Mucosa of descending colon (tissue), 3 donors: Measurements from ENCODE around the gene TTC12. TPM values are rescaled to one million over a fixed set of nuclear protein-coding genes. Genes with fewer than 3 reads are reported as not detected.

ENCODE experiments used
- ATAC-seq: fragments of 200-7000 bp; cut with Tn5 transposase; one replicate; pipeline ENCODE4 v1.9.1; 2020; ENCODE audit warnings: mild to moderate bottlenecking, moderate library complexity
- DNase-seq, 3 donors: peaks; one replicate each; pipeline ENCODE4 v3.0.0-alpha.2; 2020
- H3K36me3 ChIP-seq: fragments of 200-600 bp; one replicate; pipeline ENCODE4 v1.8.0; 2021; ENCODE audit warnings: low read depth, mild to moderate bottlenecking
- H3K4me1 ChIP-seq: fragments of 200-600 bp; one replicate; pipeline ENCODE4 v1.8.0; 2021; ENCODE audit warnings: low read depth, mild to moderate bottlenecking
- H3K4me3 ChIP-seq: fragments of 200-600 bp; one replicate; pipeline ENCODE4 v1.8.0; 2021; ENCODE audit warnings: mild to moderate bottlenecking
- H3K9me3 ChIP-seq: fragments of 200-600 bp; one replicate; pipeline ENCODE4 v1.8.0; 2021; ENCODE audit warnings: mild to moderate bottlenecking
- CTCF ChIP-seq: fragments of 200-600 bp; IDR thresholded peaks from one replicate; pipeline ENCODE4 v1.8.0; 2022; ENCODE audit warnings: antibody characterized with exemption, mild to moderate bottlenecking
- intact Hi-C, 2 donors: fragments of 100-400 bp; cut with DNase I in 1 of 2; cut with micrococcal nuclease in 1 of 2; formaldehyde crosslinking; loops; one replicate each; pipeline versions ENCODE4 v1.11.0 to v1.11.1; 2022; cut with DNase I, micrococcal nuclease
- total RNA-seq, 3 donors: library from RNA; stranded (reverse); fragmentation: NEBNext Ultra II Directional in 2 of 3; extraction: Animal tissue kit (Norgen Biotek cat#: 25700) in 2 of 3; gene quantifications; one replicate each; pipeline versions ENCODE4 v1.2.1 to v1.2.4, GENCODE V29; 2021 to 2023
- donor health status: DM: no; HTN: no; CAD: no; lungs with moderate emphysema.
- donor health status: DM: no; HTN: no; CAD: no.
- donor health status: DM: no; HTN: yes; CAD: no.

TTC12 gene
- total RNA-seq, 3 donors from 2014 or later = 13.5 to 20.7 (median 16.6) TPM

DNA sequence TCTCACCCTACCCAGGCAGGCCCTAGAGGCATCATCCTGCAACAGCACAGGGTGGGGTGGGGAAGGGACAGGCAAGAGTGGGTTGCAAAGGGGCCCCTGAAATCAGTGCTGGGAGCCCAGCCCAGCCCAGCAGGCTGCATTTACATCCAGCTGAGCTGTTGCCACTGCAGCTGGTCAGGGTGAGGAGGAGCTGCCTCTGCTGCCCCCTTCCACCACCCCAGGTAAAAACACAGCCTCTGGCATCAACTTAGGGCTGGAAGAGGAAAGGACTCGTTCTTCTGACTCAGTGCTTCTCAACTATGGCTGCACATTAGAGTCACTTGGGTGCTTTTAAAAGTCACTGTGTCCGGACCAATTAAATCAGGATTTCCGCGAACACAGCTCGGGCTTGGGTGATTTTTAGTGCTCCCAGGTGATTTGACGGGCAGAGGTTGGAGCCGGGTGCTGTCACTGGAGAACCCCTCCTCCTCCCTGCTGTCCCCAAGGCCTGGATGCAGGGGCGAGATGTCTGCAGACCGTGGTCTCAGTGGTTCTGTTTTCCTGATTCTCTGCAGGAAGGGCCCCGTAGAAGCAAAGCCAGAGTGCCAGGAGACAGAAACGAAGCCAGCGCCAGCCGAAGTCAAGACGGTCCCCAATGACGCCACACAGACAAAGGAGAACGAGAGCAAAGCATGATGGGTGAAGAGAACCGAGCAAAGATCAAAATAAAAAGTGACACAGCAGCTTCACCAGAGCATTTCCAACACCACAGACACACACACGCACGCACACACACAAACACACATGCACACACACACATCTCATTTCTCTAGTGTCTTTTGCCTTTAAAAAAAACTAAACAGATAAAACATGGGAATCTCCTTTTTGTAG is 39.4 kb upstream of the TTC12 start:
- no peaks in the 10 kb centered on the region for H3K36me3 ChIP-seq
- no peak for TF ChIP-seq CTCF
- ATAC-seq (no peak), DNase-seq (no peak)
- H3K9me3 ChIP-seq = no peaks in the 10 kb centered on the region
- H3K4me1 ChIP-seq = no peaks in the 10 kb centered on the region
- intact Hi-C loops = no loop called here
- no peak overlapping the region for H3K4me3 ChIP-seq

DNA sequence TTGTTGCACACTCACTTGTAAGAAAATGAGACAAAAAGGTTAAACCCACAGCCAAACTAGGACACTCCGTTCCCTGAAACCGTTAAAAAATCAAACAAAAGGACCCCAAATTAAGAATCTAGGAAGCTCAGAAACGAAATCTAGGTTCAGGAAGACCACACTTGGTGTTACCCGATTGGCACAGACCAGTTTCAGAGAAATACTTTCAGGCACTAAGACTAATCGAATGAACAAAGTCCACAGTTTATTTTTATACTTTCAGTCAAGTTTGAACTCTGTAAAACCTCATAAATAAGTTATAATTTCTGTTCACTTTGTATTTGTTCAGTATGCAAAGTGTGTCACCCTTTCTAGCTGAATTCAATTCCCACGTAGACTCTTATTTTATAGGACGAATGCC is 38.8 kb upstream of the TTC12 start:
- H3K36me3 ChIP-seq = no peaks in the 10 kb centered on the region
- H3K4me3 ChIP-seq = no peak overlapping the region
- no peaks in the 10 kb centered on the region for H3K4me1 ChIP-seq
- TF ChIP-seq CTCF = no peak
- H3K9me3 ChIP-seq = no peaks in the 10 kb centered on the region
- no peak for ATAC-seq
- no peak for DNase-seq
- intact Hi-C loops = no loop called here

DNA sequence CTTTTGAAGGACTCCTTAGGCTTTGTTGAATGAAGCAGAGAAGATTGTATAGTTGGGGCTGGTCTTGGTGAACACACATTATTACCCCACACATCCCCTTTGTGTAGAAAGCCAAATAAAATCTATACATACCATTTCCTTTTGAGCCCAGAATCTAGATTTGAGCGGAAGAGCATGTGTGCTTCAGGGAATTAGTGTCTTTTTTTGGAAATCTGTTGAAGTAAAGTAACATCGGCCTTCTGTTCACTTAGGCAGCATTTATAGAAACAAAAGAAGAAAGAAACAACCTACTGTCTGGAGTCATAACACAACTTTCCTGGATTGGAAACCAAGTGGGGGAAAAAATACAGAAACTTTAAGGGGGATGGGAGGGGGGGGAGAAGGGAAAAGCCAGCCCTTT is 37.9 kb upstream of the TTC12 start:
- no peaks in the 10 kb centered on the region for H3K4me1 ChIP-seq
- no peaks in the 10 kb centered on the region for H3K9me3 ChIP-seq
- DNase-seq (no peak), ATAC-seq (no peak)
- H3K36me3 ChIP-seq = no peaks in the 10 kb centered on the region
- no peak for TF ChIP-seq CTCF
- H3K4me3 ChIP-seq = no peak overlapping the region
- intact Hi-C loops = no loop called here

- TF ChIP-seq CTCF = no peak
- ATAC-seq (no peak), DNase-seq (no peak)
- Histone ChIP-seq H3K9me3 (no peaks in the 10 kb centered on the region), H3K36me3 (no peaks in the 10 kb centered on the region), H3K4me3 (no peak overlapping the region), H3K4me1 (no peaks in the 10 kb centered on the region)
- intact Hi-C loops = no loop called here
Observed at GRCh38 chr11:113277907-113278306, 36.5 kb upstream of the TTC12 start.

GRCh38 chr11:113278481-113278880 is 35.9 kb upstream of the TTC12 start:
- no peak for TF ChIP-seq CTCF
- no peak for DNase-seq
- H3K4me3 ChIP-seq = no peak overlapping the region
- no peaks in the 10 kb centered on the region for H3K9me3 ChIP-seq
- intact Hi-C loops = no loop called here
- H3K36me3 ChIP-seq = no peaks in the 10 kb centered on the region
- H3K4me1 ChIP-seq = no peaks in the 10 kb centered on the region
- ATAC-seq = no peak
